ENCODE measurements around the gene PAK4. TPM values are rescaled to one million over a fixed set of nuclear protein-coding genes. Genes with fewer than 3 reads are reported as not detected.

The PAK4 gene
- total and polyA plus RNA-seq, 2 of the 8 experiments (the other 6 are each of a cell fraction or from before 2014, with no cell fraction given) = 50.7 to 64.4 TPM

DNA sequence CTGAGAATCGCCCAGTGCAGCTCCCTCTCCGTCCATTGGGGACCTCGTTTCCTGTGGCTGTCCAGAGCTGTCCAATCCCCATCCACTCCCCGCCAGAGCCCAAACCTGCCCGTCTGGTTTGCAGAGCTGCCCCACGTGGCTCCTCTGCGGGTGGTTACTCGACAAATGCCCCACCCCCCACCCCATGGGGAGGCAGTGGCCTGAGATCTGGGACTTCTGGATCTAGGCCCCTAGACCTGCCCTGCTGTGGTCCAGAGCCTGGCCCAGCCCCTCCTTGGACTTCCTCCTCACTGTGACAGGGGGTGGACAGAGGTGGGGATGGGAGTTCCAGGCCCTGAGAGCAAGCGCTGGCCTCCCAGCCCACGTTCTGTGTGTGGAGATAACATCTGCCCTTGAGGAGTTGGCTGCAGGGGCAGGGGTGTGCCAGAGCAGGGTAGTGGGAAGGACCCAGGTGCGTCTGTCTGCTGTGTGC lies 29.1 kb downstream of the PAK4 start (continued):
- no peak for TF ChIP-seq BACH1 (IDR thresholded peaks at IDR 0.05; ENCODE audit: low read length)
- TF ChIP-seq POLR2AphosphoS5 (IDR thresholded peaks at IDR 0.05; ENCODE audit: low read depth, low read length) = no peak
- peak in 2 of 3 experiments; percentile 17 to 38; a peak in 2 of 4 replicates for TF ChIP-seq CTCF (IDR thresholded peaks at IDR 0.05; ENCODE audit: control extremely low read depth in 1 of 3, insufficient read depth in 1 of 3, low read depth in 1 of 3, low read length in 3 of 3)
